ENCODE data around the gene LMBRD1.
A peak's percentile ranks its signal among the peaks of the same experiment; 100 is the strongest.
"Not testable (repeated sequence)": the region's sequence is repeated elsewhere in the genome, so short reads cannot be mapped to it uniquely, and the experiment has no call there.

LMBRD1 gene

GRCh38 chr6:69796642-69797390 lies at the start of gene LMBRD1:
Gene LMBRD1, minus strand, starts transcription at chr6:69797010. Its CDS starts 129 bp downstream, at chr6:69796881.
- peak; percentile 86 for DNase-seq

- no peak for DNase-seq
Measured at GRCh38 chr6:69846312-69846711, 49.5 kb upstream of the LMBRD1 start.

- no peak for DNase-seq
Measured at GRCh38 chr6:69843189-69843588, 46.4 kb upstream of the LMBRD1 start.

GRCh38 chr6:69841862-69842261 lies 45.1 kb upstream of the LMBRD1 start:
- no peak for DNase-seq

- DNase-seq = no peak
Measured at GRCh38 chr6:69835414-69836179, 38.8 kb upstream of the LMBRD1 start.

GRCh38 chr6:69832558-69832957 lies 35.7 kb upstream of the LMBRD1 start:
- DNase-seq = no peak

- DNase-seq = no peak
Measured at GRCh38 chr6:69827276-69827893, 30.6 kb upstream of the LMBRD1 start.

GRCh38 chr6:69825904-69826303 lies 29.1 kb upstream of the LMBRD1 start:
- DNase-seq = no peak

- not testable (repeated sequence) for DNase-seq
Measured at GRCh38 chr6:69824355-69824754, 27.5 kb upstream of the LMBRD1 start.

- DNase-seq = no peak
Measured at GRCh38 chr6:69820438-69820837, 23.6 kb upstream of the LMBRD1 start.

GRCh38 chr6:69820018-69820417 lies 23.2 kb upstream of the LMBRD1 start:
- DNase-seq = no peak

- no peak for DNase-seq
Measured at GRCh38 chr6:69819138-69819537, 22.3 kb upstream of the LMBRD1 start.

- no peak for DNase-seq
Measured at GRCh38 chr6:69818223-69818930, 21.6 kb upstream of the LMBRD1 start.

- no peak for DNase-seq
Measured at GRCh38 chr6:69817358-69817757, 20.5 kb upstream of the LMBRD1 start.

- no peak for DNase-seq
Measured at GRCh38 chr6:69816569-69816968, 19.8 kb upstream of the LMBRD1 start.

GRCh38 chr6:69816026-69816425 lies 19.2 kb upstream of the LMBRD1 start:
- no peak for DNase-seq

GRCh38 chr6:69813508-69813907 lies 16.7 kb upstream of the LMBRD1 start:
- DNase-seq = no peak

- no peak for DNase-seq
Measured at GRCh38 chr6:69812746-69813427, 16.1 kb upstream of the LMBRD1 start.

- no peak for DNase-seq
Measured at GRCh38 chr6:69802995-69803394, 6.2 kb upstream of the LMBRD1 start.

GRCh38 chr6:69801711-69802110 lies 4.9 kb upstream of the LMBRD1 start:
- no peak for DNase-seq

- DNase-seq = no peak
Measured at GRCh38 chr6:69801225-69801624, 4.4 kb upstream of the LMBRD1 start.

GRCh38 chr6:69798796-69799195 lies 2.0 kb upstream of the LMBRD1 start:
- DNase-seq = not testable (repeated sequence)

All from SHP77 treated with DMSO at 0.1 percent for 48 hours (cell line).